Breast epithelium (tissue), 3 donors: ENCODE results near the gene AJM1.

Source experiments
- POLR2AphosphoS5 ChIP-seq, 3 donors: sonication (generic); formaldehyde crosslinking; IDR thresholded peaks; one replicate each; pipeline ENCODE4 v1.6.1; 2017; ENCODE audit warnings: antibody characterized with exemption in 3 of 3
- TF ChIP-seq, protein P1 (sequence below), 3 donors: fragments of 450-650 bp; IDR thresholded peaks; one replicate each; pipeline ENCODE4 v1.5.1; 2016 to 2017; ENCODE audit warnings: antibody characterized with exemption in 3 of 3, mild to moderate bottlenecking in 3 of 3, moderate library complexity in 3 of 3

DNA sequence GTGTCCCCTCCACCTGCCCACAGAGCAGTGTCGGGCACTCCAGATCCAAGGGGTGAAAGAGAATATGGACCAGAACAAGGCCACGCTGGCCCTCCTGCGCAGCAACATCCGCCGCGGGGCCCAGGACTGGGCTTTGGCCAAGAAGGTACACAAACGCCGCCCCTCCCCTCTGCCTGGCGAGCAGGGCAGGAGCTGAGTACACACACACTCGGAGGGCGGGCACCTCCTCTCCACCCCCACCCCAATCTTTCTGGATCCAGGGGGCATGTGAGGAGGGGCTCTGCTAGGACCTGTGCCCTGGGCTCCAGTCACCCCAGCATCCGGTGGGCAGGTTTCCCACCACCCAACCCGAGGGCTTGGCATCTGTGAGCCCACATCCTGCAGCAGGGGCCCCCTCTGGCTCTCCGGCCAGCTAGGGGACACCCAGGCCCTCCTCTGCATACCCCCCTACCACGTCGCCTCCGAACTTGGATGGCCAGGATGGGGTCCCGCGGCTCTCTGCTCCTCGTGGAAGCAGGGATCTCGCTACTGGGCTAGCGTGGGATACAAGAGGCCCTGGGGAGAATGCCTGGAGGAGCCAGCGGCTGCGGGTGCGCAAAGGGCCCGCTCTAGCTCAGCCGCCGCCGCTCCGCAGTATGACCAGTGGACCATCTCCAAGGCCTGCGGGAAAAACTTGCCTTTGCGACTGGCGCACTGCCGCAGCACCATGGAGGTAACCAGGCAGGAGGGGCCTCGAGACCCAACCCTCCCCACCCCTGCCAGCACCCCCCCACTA is 43.0 kb upstream of the AJM1 start:
- TF ChIP-seq, protein P1, sequence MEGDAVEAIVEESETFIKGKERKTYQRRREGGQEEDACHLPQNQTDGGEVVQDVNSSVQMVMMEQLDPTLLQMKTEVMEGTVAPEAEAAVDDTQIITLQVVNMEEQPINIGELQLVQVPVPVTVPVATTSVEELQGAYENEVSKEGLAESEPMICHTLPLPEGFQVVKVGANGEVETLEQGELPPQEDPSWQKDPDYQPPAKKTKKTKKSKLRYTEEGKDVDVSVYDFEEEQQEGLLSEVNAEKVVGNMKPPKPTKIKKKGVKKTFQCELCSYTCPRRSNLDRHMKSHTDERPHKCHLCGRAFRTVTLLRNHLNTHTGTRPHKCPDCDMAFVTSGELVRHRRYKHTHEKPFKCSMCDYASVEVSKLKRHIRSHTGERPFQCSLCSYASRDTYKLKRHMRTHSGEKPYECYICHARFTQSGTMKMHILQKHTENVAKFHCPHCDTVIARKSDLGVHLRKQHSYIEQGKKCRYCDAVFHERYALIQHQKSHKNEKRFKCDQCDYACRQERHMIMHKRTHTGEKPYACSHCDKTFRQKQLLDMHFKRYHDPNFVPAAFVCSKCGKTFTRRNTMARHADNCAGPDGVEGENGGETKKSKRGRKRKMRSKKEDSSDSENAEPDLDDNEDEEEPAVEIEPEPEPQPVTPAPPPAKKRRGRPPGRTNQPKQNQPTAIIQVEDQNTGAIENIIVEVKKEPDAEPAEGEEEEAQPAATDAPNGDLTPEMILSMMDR (IDR thresholded peaks at IDR 0.05) = no peak
- no peak for TF ChIP-seq POLR2AphosphoS5 (IDR thresholded peaks at IDR 0.05)
